Astrocyte (in vitro differentiated cells and primary cell): ENCODE measurements around the gene YJU2. TPM values are rescaled to one million over a fixed set of nuclear protein-coding genes. Genes with fewer than 3 reads are reported as not detected.
"Not testable (repeated sequence)": the region's sequence is repeated elsewhere in the genome, so short reads cannot be mapped to it uniquely, and the experiment has no call there.

ENCODE experiments used
- DNase-seq: peaks from one replicate; pipeline ENCODE4 v3.0.0-alpha.2; 2010; ENCODE audit warnings: low read depth
- FAIRE-seq: peaks from 2 replicates; lab custom pipeline; 2011; peaks lifted over from hg19 to GRCh38; lab: Jason Lieb, UNC
- H2AFZ ChIP-seq: 2 replicates; pipeline ENCODE4 v1.6.0; 2012; ENCODE audit warnings: low read depth, low read length, inconsistent platforms
- H3K27ac ChIP-seq: 2 replicates; pipeline ENCODE4 v1.5.1; 2011; ENCODE audit warnings: low read depth, low read length, inconsistent platforms
- H3K27me3 ChIP-seq: 2 replicates; pipeline ENCODE4 v1.6.0; 2011; ENCODE audit warnings: low read length, inconsistent platforms; ENCODE audit not compliant: insufficient read depth
- H3K36me3 ChIP-seq: 2 replicates; pipeline ENCODE4 v1.5.1; 2011; ENCODE audit warnings: low read length, inconsistent platforms; ENCODE audit not compliant: insufficient read depth
- H3K4me1 ChIP-seq: 2 replicates; pipeline ENCODE4 v1.5.1; 2011; ENCODE audit warnings: low read length, inconsistent platforms; ENCODE audit not compliant: insufficient read depth
- H3K4me2 ChIP-seq: 2 replicates; pipeline ENCODE4 v1.6.0; 2012; ENCODE audit warnings: low read length, inconsistent platforms
- H3K4me3 ChIP-seq: 2 replicates; pipeline ENCODE4 v1.5.1; 2011; ENCODE audit warnings: low read depth, mild to moderate bottlenecking, low read length, inconsistent platforms; ENCODE audit not compliant: insufficient read depth
- H3K79me2 ChIP-seq: 2 replicates; pipeline ENCODE4 v1.6.0; 2012; ENCODE audit warnings: mild to moderate bottlenecking, low read length, inconsistent platforms; ENCODE audit not compliant: insufficient read depth
- H3K9ac ChIP-seq: 2 replicates; pipeline ENCODE4 v1.6.0; 2012; ENCODE audit warnings: mild to moderate bottlenecking, low read length, inconsistent platforms
- H3K9me3 ChIP-seq: 2 replicates; pipeline ENCODE4 v1.5.1; 2012; ENCODE audit warnings: low read depth, mild to moderate bottlenecking, low read length, inconsistent platforms; ENCODE audit not compliant: insufficient read depth
- H4K20me1 ChIP-seq: 2 replicates; pipeline ENCODE4 v1.6.0; 2012; ENCODE audit warnings: low read length, inconsistent platforms; ENCODE audit not compliant: insufficient read depth
- H3K27ac Mint-ChIP-seq: one replicate; pipeline ENCODE4 v1.8.0; 2021; ENCODE audit warnings: mild to moderate bottlenecking, mixed read lengths; ENCODE audit not compliant: unreplicated experiment
- H3K27me3 Mint-ChIP-seq: one replicate; pipeline ENCODE4 v1.8.0; 2021; ENCODE audit warnings: low read depth, mixed read lengths; ENCODE audit not compliant: unreplicated experiment
- H3K36me3 Mint-ChIP-seq: one replicate; pipeline ENCODE4 v1.8.0; 2021; ENCODE audit warnings: low read depth, mixed read lengths; ENCODE audit not compliant: unreplicated experiment
- H3K4me1 Mint-ChIP-seq: one replicate; pipeline ENCODE4 v1.8.0; 2021; ENCODE audit warnings: low read depth, mixed read lengths; ENCODE audit not compliant: unreplicated experiment
- H3K4me3 Mint-ChIP-seq: one replicate; pipeline ENCODE4 v1.8.0; 2021; ENCODE audit warnings: mild to moderate bottlenecking, moderate library complexity, mixed read lengths; ENCODE audit not compliant: unreplicated experiment
- H3K9me3 Mint-ChIP-seq: one replicate; pipeline ENCODE4 v1.8.0; 2021; ENCODE audit warnings: mild to moderate bottlenecking, mixed read lengths; ENCODE audit not compliant: unreplicated experiment
- EZH2 ChIP-seq: IDR thresholded peaks from 2 replicates; pipeline ENCODE4 v1.6.1; 2012; ENCODE audit warnings: mild to moderate bottlenecking, low read length, inconsistent platforms; ENCODE audit not compliant: insufficient read depth
- total RNA-seq: library from RNA; stranded (reverse); gene quantifications from 2 replicates; pipeline ENCODE4 v1.2.1, GENCODE V29; 2021
- TF ChIP-seq, protein P1 (sequence below): IDR thresholded peaks from 2 replicates; pipeline ENCODE4 v1.5.1; 2011; ENCODE audit warnings: low read depth, mild to moderate bottlenecking, inconsistent platforms, low read length, moderate library complexity; ENCODE audit not compliant: insufficient read depth

Gene YJU2
- total RNA-seq, 1 donor from 2014 or later = 14.0 TPM

DNA sequence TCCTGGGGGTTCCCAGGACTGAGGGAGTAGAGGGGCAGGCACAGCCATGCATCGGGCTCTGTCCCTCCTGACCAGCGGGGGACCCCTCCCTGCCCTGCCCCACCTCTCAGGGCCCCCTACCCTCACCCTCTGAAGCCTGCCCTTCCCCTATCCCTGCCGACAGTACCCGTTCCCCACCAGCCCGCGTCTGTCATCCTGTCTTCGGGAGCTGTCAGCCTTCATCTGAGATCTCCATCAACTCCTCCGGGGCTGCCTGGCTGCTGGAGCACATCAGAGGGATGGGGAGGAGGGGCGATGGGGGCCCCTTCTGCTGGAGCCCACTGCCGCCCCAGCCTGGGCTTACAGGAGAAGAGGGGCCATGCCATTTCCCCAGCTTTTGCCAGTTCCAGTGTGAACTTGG lies 26.0 kb downstream of the YJU2 start:
- peaks cover 3% of the 10 kb centered on the region for H3K9me3 Mint-ChIP-seq
- H3K4me3 Mint-ChIP-seq = no peak overlapping the region
- H3K9ac ChIP-seq = no peak overlapping the region
- H4K20me1 ChIP-seq = no peaks in the 10 kb centered on the region
- no peaks in the 10 kb centered on the region for H3K4me1 Mint-ChIP-seq
- no peak overlapping the region for H2AFZ ChIP-seq
- no peaks in the 10 kb centered on the region for H3K79me2 ChIP-seq
- peaks cover 5% of the 10 kb centered on the region for H3K36me3 Mint-ChIP-seq
- H3K27ac ChIP-seq = no peak overlapping the region
- TF ChIP-seq EZH2 = no peak
- TF ChIP-seq, protein P1, sequence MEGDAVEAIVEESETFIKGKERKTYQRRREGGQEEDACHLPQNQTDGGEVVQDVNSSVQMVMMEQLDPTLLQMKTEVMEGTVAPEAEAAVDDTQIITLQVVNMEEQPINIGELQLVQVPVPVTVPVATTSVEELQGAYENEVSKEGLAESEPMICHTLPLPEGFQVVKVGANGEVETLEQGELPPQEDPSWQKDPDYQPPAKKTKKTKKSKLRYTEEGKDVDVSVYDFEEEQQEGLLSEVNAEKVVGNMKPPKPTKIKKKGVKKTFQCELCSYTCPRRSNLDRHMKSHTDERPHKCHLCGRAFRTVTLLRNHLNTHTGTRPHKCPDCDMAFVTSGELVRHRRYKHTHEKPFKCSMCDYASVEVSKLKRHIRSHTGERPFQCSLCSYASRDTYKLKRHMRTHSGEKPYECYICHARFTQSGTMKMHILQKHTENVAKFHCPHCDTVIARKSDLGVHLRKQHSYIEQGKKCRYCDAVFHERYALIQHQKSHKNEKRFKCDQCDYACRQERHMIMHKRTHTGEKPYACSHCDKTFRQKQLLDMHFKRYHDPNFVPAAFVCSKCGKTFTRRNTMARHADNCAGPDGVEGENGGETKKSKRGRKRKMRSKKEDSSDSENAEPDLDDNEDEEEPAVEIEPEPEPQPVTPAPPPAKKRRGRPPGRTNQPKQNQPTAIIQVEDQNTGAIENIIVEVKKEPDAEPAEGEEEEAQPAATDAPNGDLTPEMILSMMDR = no peak
- H3K27ac Mint-ChIP-seq = no peak overlapping the region
- H3K36me3 ChIP-seq = no peaks in the 10 kb centered on the region
- H3K27me3 ChIP-seq = peaks cover 2% of the 10 kb centered on the region
- H3K4me2 ChIP-seq = no peak overlapping the region
- DNase-seq (no peak), FAIRE-seq (no peak)
- no peak overlapping the region for H3K4me3 ChIP-seq
- H3K4me1 ChIP-seq = no peaks in the 10 kb centered on the region
- H3K9me3 ChIP-seq = no peaks in the 10 kb centered on the region
- peaks cover 2% of the 10 kb centered on the region for H3K27me3 Mint-ChIP-seq

DNA sequence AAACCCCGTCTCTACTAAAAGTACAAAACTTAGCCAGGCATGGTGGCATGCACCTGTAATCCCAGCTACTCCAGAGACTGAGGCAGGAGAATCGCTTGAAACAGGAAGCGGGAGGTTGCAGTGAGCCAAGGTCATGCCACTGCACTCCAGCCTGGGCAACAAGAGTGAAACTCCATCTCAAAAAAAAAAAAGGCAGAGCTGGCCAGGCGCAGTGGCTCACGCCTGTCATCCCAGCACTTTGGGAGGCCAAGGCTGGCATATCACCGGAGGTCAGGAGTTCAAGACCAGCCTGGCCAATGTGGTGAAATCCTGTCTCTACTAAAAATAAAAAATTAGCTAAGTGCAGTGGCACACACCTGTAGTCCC lies 27.4 kb downstream of the YJU2 start:
- not testable (repeated sequence) for FAIRE-seq, H3K4me1 ChIP-seq, H3K36me3 Mint-ChIP-seq

GRCh38 chr19:4277191-4277696 lies 30.4 kb downstream of the YJU2 start:
- TF ChIP-seq EZH2 = no peak
- TF ChIP-seq, protein P1 = no peak
- H3K27ac ChIP-seq = no peak overlapping the region
- peaks cover 1% of the 10 kb centered on the region for H3K9me3 Mint-ChIP-seq
- H3K79me2 ChIP-seq = no peaks in the 10 kb centered on the region
- no peak overlapping the region for H3K9ac ChIP-seq
- FAIRE-seq (no peak), DNase-seq (no peak)
- no peak overlapping the region for H3K4me2 ChIP-seq
- H3K36me3 ChIP-seq = no peaks in the 10 kb centered on the region
- no peaks in the 10 kb centered on the region for H3K4me1 ChIP-seq
- H4K20me1 ChIP-seq = no peaks in the 10 kb centered on the region
- H2AFZ ChIP-seq = no peak overlapping the region
- H3K27me3 ChIP-seq = peaks cover 24% of the 10 kb centered on the region
- H3K4me1 Mint-ChIP-seq = peaks cover 2% of the 10 kb centered on the region
- H3K36me3 Mint-ChIP-seq = peaks cover under 1% of the 10 kb centered on the region
- no peaks in the 10 kb centered on the region for H3K9me3 ChIP-seq
- H3K27me3 Mint-ChIP-seq = peaks cover 28% of the 10 kb centered on the region
- H3K27ac Mint-ChIP-seq = no peak overlapping the region
- no peak overlapping the region for H3K4me3 Mint-ChIP-seq
- no peak overlapping the region for H3K4me3 ChIP-seq

More for the DNA sequence above, 27.4 kb downstream of the YJU2 start:
- H3K36me3 ChIP-seq, H3K4me3 ChIP-seq, H3K9ac ChIP-seq, H3K27ac Mint-ChIP-seq, DNase-seq, H4K20me1 ChIP-seq, H3K27ac ChIP-seq, H3K27me3 Mint-ChIP-seq, H3K9me3 ChIP-seq, H3K27me3 ChIP-seq, H2AFZ ChIP-seq, H3K79me2 ChIP-seq, H3K4me1 Mint-ChIP-seq, H3K9me3 Mint-ChIP-seq, H3K4me3 Mint-ChIP-seq, H3K4me2 ChIP-seq: not testable (repeated sequence)
